Measurements from ENCODE around the gene NPHP1. TPM values are rescaled to one million over a fixed set of nuclear protein-coding genes. Genes with fewer than 3 reads are reported as not detected.

The NPHP1 gene
- total RNA-seq, 4 donors from 2014 or later, result 0.59 to 2.6 (median 1.8) TPM

DNA sequence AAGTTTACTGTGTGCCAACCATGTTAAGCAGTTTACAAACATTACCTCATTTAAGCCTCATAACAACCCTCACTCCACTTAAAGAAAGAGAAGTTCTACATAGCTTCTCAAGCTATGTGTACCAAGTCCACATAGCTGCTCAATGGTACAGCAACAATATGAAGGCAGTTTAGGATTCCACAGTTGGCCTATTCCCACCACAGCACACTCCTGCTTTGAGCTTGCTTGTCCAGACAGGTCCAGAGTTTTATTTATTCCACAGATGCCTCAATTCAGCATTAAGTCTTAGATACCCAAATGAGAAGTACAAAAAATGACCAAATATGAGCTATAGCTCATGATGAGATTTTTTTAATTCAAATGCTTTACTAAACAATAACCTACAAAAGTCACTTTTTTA is 24.8 kb downstream of the NPHP1 start:
- no peak for TF ChIP-seq POLR2A (IDR thresholded peaks at IDR 0.05)
- no peak for TF ChIP-seq CTCF (IDR thresholded peaks at IDR 0.05)
- DNase-seq (ENCODE audit: low spot score in 2 of 2), result no peak
- no peak overlapping the region for H3K4me3 ChIP-seq (ENCODE audit: low read depth, poor library complexity, severe bottlenecking)
- intact Hi-C loops (cut with DNase I; ENCODE audit: low total_unique reads), result no loop called here

DNA sequence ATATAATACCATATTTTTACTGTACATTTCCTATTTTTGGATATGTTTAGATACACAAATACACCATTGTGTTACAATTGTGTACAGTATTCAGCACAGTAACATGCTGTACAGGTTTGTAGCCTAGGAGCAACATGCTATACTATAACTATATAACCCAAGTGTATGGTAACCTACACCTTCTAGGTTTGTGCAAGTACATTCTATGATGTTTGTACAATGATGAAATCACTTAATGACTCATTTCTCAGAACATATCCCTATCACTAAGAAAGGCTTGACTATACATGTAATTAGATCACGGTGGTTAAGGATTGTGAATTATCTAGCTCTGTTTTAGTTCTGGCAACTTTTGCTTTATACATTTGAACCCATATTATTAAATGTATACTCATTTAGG is 31.3 kb downstream of the NPHP1 start:
- DNase-seq (ENCODE audit: low spot score in 2 of 2), result no peak
- intact Hi-C loops (cut with DNase I; ENCODE audit: low total_unique reads), result no loop called here
- TF ChIP-seq POLR2A (IDR thresholded peaks at IDR 0.05) (no peak), CTCF (IDR thresholded peaks at IDR 0.05) (no peak)
- no peak overlapping the region for H3K4me3 ChIP-seq (ENCODE audit: low read depth, poor library complexity, severe bottlenecking)
- WGBS, 2 donors, result 44 to 53% methylated on average over 1 of the region's 1 CpG

DNA sequence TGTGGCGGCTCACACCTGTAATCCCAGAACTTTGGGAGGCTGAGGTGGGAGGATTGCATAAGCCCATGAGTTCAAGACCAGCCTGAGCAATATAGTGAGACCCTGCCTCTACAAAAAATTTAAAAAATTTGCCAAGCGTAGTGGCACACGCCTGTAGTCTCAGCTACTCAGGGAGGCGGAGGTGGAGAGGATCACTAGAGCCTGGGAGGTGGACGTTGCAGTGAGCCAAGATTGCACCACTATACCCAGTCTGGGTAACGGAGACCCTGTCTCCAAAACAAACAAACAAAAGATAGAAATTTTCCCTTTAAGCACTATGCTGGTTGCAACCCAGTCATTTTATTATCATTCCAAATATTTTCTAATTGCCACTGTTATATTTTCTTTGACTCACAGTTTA is 32.3 kb downstream of the NPHP1 start:
- WGBS, 2 donors, result 90% methylated on average over 6 of the region's 6 CpGs
- intact Hi-C loops (cut with DNase I; ENCODE audit: low total_unique reads), result no loop called here
- DNase-seq (ENCODE audit: low spot score in 2 of 2), result no peak
- no peak overlapping the region for H3K4me3 ChIP-seq (ENCODE audit: low read depth, poor library complexity, severe bottlenecking)
- TF ChIP-seq POLR2A (IDR thresholded peaks at IDR 0.05), result no peak
- TF ChIP-seq CTCF (IDR thresholded peaks at IDR 0.05), result no peak

DNA sequence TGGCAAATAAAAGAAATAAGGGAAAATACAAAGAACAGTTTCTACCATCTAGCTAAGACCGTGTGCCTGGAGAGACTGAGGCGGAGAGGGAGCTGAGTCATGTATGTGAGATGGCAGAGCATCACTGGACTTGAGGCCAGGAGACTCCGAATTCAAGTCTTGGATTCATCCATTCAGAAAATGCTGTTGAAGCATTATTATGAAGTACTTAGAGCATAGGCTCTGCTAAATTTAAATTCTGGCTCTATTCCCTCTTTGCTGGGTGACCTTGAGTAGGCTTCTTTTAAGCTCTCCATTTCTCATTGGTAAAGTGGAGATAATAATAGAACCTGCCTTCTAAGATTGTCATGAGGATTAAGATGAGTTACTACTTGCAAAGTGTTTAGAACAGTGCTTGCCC is 34.7 kb downstream of the NPHP1 start:
- no peak for TF ChIP-seq CTCF (IDR thresholded peaks at IDR 0.05)
- TF ChIP-seq POLR2A (IDR thresholded peaks at IDR 0.05), result no peak
- intact Hi-C loops (cut with DNase I; ENCODE audit: low total_unique reads), result no loop called here
- no peak overlapping the region for H3K4me3 ChIP-seq (ENCODE audit: low read depth, poor library complexity, severe bottlenecking)
- WGBS, 2 donors, result 95% methylated on average over 3 of the region's 3 CpGs
- DNase-seq (ENCODE audit: low spot score in 2 of 2), result no peak

DNA sequence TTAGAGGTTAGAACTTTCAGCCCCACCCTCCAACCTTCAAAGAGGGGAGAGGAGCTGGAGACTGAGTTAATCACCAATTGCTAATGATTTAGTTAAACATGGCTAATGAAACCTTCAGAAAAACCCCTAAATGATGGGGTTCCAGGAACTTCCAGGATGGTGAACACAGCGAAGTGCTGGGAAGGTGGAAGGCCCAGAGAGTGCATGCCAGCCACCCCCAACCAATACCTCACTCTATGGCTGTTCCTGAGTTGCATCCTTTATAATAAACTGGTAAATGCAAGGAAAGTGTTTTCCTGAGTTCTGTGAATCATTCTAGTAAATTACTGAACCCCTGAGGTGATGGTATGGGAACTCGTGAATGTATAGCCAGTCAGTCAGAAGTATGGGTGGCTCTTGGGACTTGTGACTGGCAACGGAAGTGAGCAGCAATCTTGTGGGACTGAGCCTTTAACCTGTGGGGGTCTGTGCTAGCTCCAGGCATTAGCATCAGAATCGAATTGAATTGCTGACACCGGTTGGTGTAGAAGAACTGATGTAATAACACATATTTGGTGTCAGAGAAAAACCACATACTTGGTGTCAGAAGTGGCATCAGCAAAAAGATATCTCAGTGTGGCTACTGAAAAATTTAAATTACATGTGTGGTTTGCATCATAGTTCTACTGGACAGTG is 37.4 kb downstream of the NPHP1 start:
- intact Hi-C loops (cut with DNase I; ENCODE audit: low total_unique reads), result no loop called here
- DNase-seq (ENCODE audit: low spot score in 2 of 2), result no peak
- TF ChIP-seq POLR2A (IDR thresholded peaks at IDR 0.05) (no peak), CTCF (IDR thresholded peaks at IDR 0.05) (no peak)
- WGBS, 2 donors, result 75 to 77% methylated on average over 5 of the region's 5 CpGs
- no peak overlapping the region for H3K4me3 ChIP-seq (ENCODE audit: low read depth, poor library complexity, severe bottlenecking)

- intact Hi-C loops (cut with DNase I; ENCODE audit: low total_unique reads), result no loop called here
- WGBS, 2 donors, result 90 to 99% methylated on average over 2 of the region's 2 CpGs
- no peak for DNase-seq (ENCODE audit: low spot score in 2 of 2)
These were observed 38.5 kb downstream of the NPHP1 start for GRCh38 chr2:110166266-110166665.

More at GRCh38 chr2:110166266-110166665, 38.5 kb downstream of the NPHP1 start:
- no peak for TF ChIP-seq CTCF (IDR thresholded peaks at IDR 0.05)
- H3K4me3 ChIP-seq (ENCODE audit: low read depth, poor library complexity, severe bottlenecking), result no peak overlapping the region

Data from lower leg skin (tissue), 4 donors.